OCI-LY7 (cell line): ENCODE data around the gene BHLHE40.

ENCODE experiments used
- EZH2phosphoT487 ChIP-seq: fragments of 200-600 bp; sonication (generic); IDR thresholded peaks from 2 replicates; pipeline ENCODE4 v1.6.1; 2018; ENCODE audit warnings: low read depth, borderline replicate concordance, mild to moderate bottlenecking, mixed run types, antibody characterized with exemption, low read length, moderate library complexity, mixed read lengths
- TF ChIP-seq, protein P1 (sequence below): fragments of 200-600 bp; sonication (generic); conservative IDR thresholded peaks from 2 replicates; pipeline ENCODE4 v1.5.1; 2014; ENCODE audit warnings: mild to moderate bottlenecking, antibody characterized with exemption, low read length, moderate library complexity, mixed read lengths

- TF ChIP-seq, protein P1, sequence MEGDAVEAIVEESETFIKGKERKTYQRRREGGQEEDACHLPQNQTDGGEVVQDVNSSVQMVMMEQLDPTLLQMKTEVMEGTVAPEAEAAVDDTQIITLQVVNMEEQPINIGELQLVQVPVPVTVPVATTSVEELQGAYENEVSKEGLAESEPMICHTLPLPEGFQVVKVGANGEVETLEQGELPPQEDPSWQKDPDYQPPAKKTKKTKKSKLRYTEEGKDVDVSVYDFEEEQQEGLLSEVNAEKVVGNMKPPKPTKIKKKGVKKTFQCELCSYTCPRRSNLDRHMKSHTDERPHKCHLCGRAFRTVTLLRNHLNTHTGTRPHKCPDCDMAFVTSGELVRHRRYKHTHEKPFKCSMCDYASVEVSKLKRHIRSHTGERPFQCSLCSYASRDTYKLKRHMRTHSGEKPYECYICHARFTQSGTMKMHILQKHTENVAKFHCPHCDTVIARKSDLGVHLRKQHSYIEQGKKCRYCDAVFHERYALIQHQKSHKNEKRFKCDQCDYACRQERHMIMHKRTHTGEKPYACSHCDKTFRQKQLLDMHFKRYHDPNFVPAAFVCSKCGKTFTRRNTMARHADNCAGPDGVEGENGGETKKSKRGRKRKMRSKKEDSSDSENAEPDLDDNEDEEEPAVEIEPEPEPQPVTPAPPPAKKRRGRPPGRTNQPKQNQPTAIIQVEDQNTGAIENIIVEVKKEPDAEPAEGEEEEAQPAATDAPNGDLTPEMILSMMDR = no peak
- no peak for TF ChIP-seq EZH2phosphoT487
Observed at GRCh38 chr3:5023777-5024346, 44.6 kb downstream of the BHLHE40 start.
